ENCODE measurements around the gene RELT. TPM values are rescaled to one million over a fixed set of nuclear protein-coding genes. Genes with fewer than 3 reads are reported as not detected.

RELT gene
- polyA plus RNA-seq, 1 experiment, result 1.1 TPM

GRCh38 chr11:73394416-73395296, 18.5 kb downstream of the RELT start:
- POLR2A ChIA-PET, result no interaction called here
- CTCF ChIA-PET, result interaction anchor here (1.4 to 4.5 kb wide), 6 partner anchors 8 to 267 kb away, joined by 3 to 43 read pairs (median 11); partner anchors contain the start of gene ARHGEF17
- Histone ChIP-seq H3K27ac (ENCODE audit: low read depth, low read length) (no peak overlapping the region), H3K9me3 (ENCODE audit: control insufficient read depth, insufficient read depth, low read length) (no peaks in the 10 kb centered on the region), H3K4me3 (ENCODE audit: low read depth, low read length) (no peak overlapping the region), H3K27me3 (ENCODE audit: control insufficient read depth, insufficient read depth, low read length) (no peaks in the 10 kb centered on the region)
- no peak for TF ChIP-seq CTCF (IDR thresholded peaks at IDR 0.05; ENCODE audit: low read depth, low read length)
- DNase-seq (ENCODE audit: low read depth, low spot score), result no peak

GRCh38 chr11:73395297-73396208, 19.4 kb downstream of the RELT start:
- POLR2A ChIA-PET, result no interaction called here
- no peak overlapping the region for H3K27ac ChIP-seq (ENCODE audit: low read depth, low read length)
- no peaks in the 10 kb centered on the region for H3K27me3 ChIP-seq (ENCODE audit: control insufficient read depth, insufficient read depth, low read length)
- CTCF ChIA-PET, result interaction anchor here (0.7 to 2.8 kb wide), 3 partner anchors 45 to 265 kb away, joined by 4 to 11 read pairs (median 4); no protein-coding TSS in a partner anchor
- H3K9me3 ChIP-seq (ENCODE audit: control insufficient read depth, insufficient read depth, low read length), result no peaks in the 10 kb centered on the region
- DNase-seq (ENCODE audit: low read depth, low spot score), result no peak
- no peak for TF ChIP-seq CTCF (IDR thresholded peaks at IDR 0.05; ENCODE audit: low read depth, low read length)
- no peak overlapping the region for H3K4me3 ChIP-seq (ENCODE audit: low read depth, low read length)

GRCh38 chr11:73396251-73396930, 20.2 kb downstream of the RELT start:
- Histone ChIP-seq H3K4me3 (ENCODE audit: low read depth, low read length) (no peak overlapping the region), H3K27me3 (ENCODE audit: control insufficient read depth, insufficient read depth, low read length) (no peaks in the 10 kb centered on the region), H3K9me3 (ENCODE audit: control insufficient read depth, insufficient read depth, low read length) (no peaks in the 10 kb centered on the region), H3K27ac (ENCODE audit: low read depth, low read length) (no peak overlapping the region)
- POLR2A ChIA-PET, result no interaction called here
- no peak for DNase-seq (ENCODE audit: low read depth, low spot score)
- CTCF ChIA-PET, result interaction anchor here (0.7 to 2.8 kb wide), 6 partner anchors 45 to 264 kb away, joined by 3 to 19 read pairs (median 4); no protein-coding TSS in a partner anchor
- no peak for TF ChIP-seq CTCF (IDR thresholded peaks at IDR 0.05; ENCODE audit: low read depth, low read length)

GRCh38 chr11:73396985-73397384, 20.8 kb downstream of the RELT start:
- Histone ChIP-seq H3K27ac (ENCODE audit: low read depth, low read length) (no peak overlapping the region), H3K4me3 (ENCODE audit: low read depth, low read length) (no peak overlapping the region), H3K9me3 (ENCODE audit: control insufficient read depth, insufficient read depth, low read length) (no peaks in the 10 kb centered on the region), H3K27me3 (ENCODE audit: control insufficient read depth, insufficient read depth, low read length) (no peaks in the 10 kb centered on the region)
- ChIA-PET CTCF (interaction anchor here (0.8 to 2.8 kb wide), 5 partner anchors 46 to 264 kb away, joined by 3 to 19 read pairs (median 4); no protein-coding TSS in a partner anchor), POLR2A (no interaction called here)
- no peak for TF ChIP-seq CTCF (IDR thresholded peaks at IDR 0.05; ENCODE audit: low read depth, low read length)
- no peak for DNase-seq (ENCODE audit: low read depth, low spot score)
